ENCODE measurements around the gene NSL1. TPM values are rescaled to one million over a fixed set of nuclear protein-coding genes. Genes with fewer than 3 reads are reported as not detected.

Gene NSL1
- total RNA-seq, 2 experiments from 2014 or later = 49.5 to 55.0 TPM

GRCh38 chr1:212680680-212681389 lies 110.7 kb downstream of the NSL1 start:
- H3K4me3 Mint-ChIP-seq = no peak overlapping the region

GRCh38 chr1:212678456-212679410 lies 112.8 kb downstream of the NSL1 start:
- DNase-seq (no peak), ATAC-seq (no peak)
- peaks cover 6% of the 10 kb centered on the region for H3K27me3 Mint-ChIP-seq (ENCODE audit: low read depth)
- peaks cover 3% of the 10 kb centered on the region for H3K36me3 Mint-ChIP-seq (ENCODE audit: low read depth)
- ChIA-PET POLR2A (interaction anchor here (2.5 kb wide), 1 partner anchor 70 kb away, joined by 10 read pairs; the partner anchor contains the start of gene ATF3), CTCF (interaction anchor here (0.6 to 5.3 kb wide), 11 partner anchors 11 to 237 kb away, joined by 3 to 46 read pairs (median 4); no protein-coding TSS in a partner anchor)
- H3K27ac Mint-ChIP-seq = peak overlapping the region; percentile 1
- no peaks in the 10 kb centered on the region for H3K9me3 Mint-ChIP-seq (ENCODE audit: insufficient read depth)
- peaks cover 53% of the 10 kb centered on the region for H3K4me1 Mint-ChIP-seq (ENCODE audit: low read depth)
- no peak overlapping the region for H3K4me3 Mint-ChIP-seq

More at GRCh38 chr1:212680680-212681389, 110.7 kb downstream of the NSL1 start:
- H3K4me1 Mint-ChIP-seq (ENCODE audit: low read depth) = peaks cover 73% of the 10 kb centered on the region
- CTCF ChIA-PET = interaction anchor here (0.8 to 1.4 kb wide), 3 partner anchors 13 to 69 kb away, joined by 4 to 7 read pairs (median 6); no protein-coding TSS in a partner anchor
- peak overlapping the region; percentile 53 for H3K27ac Mint-ChIP-seq
- H3K9me3 Mint-ChIP-seq (ENCODE audit: insufficient read depth) = no peaks in the 10 kb centered on the region
- ATAC-seq (no peak), DNase-seq (peak; percentile 27)
- peaks cover 19% of the 10 kb centered on the region for H3K36me3 Mint-ChIP-seq (ENCODE audit: low read depth)
- POLR2A ChIA-PET = no interaction called here
- peaks cover 3% of the 10 kb centered on the region for H3K27me3 Mint-ChIP-seq (ENCODE audit: low read depth)

DNA sequence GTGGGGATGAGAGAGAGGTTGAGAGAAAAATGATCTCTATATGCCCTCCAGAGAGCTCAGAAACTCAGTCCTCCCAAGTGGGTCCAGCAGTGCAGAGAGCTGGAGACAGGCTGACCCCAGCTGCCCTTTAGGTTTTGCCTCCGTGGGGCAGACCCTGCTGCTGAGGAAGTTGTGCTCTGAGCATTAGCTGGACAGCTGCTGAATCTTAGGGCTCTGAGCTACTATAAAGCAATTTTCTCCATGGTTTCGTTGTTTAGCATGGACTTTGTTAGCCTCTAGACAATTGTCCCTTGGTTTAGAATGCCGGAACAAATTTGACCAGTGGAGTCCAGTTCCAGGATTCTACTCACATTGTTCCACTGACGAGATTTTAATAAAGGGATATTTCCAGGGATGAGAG lies 114.0 kb downstream of the NSL1 start:
- DNase-seq = no peak
- POLR2A ChIA-PET = interaction anchor here (2.5 kb wide), 1 partner anchor 69 kb away, joined by 10 read pairs; the partner anchor contains the start of gene ATF3
- no peak overlapping the region for H3K27ac Mint-ChIP-seq
- no peaks in the 10 kb centered on the region for H3K9me3 Mint-ChIP-seq (ENCODE audit: insufficient read depth)
- peaks cover 41% of the 10 kb centered on the region for H3K4me1 Mint-ChIP-seq (ENCODE audit: low read depth)
- CTCF ChIA-PET = interaction anchor here (0.8 to 5.3 kb wide), 10 partner anchors 10 to 200 kb away, joined by 3 to 46 read pairs (median 5); no protein-coding TSS in a partner anchor
- no peak overlapping the region for H3K4me3 Mint-ChIP-seq
- H3K36me3 Mint-ChIP-seq (ENCODE audit: low read depth) = peaks cover 3% of the 10 kb centered on the region
- H3K27me3 Mint-ChIP-seq (ENCODE audit: low read depth) = peaks cover 6% of the 10 kb centered on the region
- ATAC-seq = no peak

- POLR2A ChIA-PET = interaction anchor here (2.5 kb wide), 1 partner anchor 68 kb away, joined by 10 read pairs; the partner anchor contains the start of gene ATF3
- H3K27ac Mint-ChIP-seq = no peak overlapping the region
Observed at GRCh38 chr1:212677136-212677535, 114.4 kb downstream of the NSL1 start.

More at GRCh38 chr1:212677136-212677535, 114.4 kb downstream of the NSL1 start:
- no peak overlapping the region for H3K4me3 Mint-ChIP-seq
- H3K27me3 Mint-ChIP-seq (ENCODE audit: low read depth) = peaks cover 6% of the 10 kb centered on the region
- peaks cover 3% of the 10 kb centered on the region for H3K36me3 Mint-ChIP-seq (ENCODE audit: low read depth)
- DNase-seq = peak; percentile 19
- CTCF ChIA-PET = interaction anchor here (0.8 to 5.3 kb wide), 8 partner anchors 9 to 200 kb away, joined by 3 to 46 read pairs (median 5); no protein-coding TSS in a partner anchor
- no peaks in the 10 kb centered on the region for H3K9me3 Mint-ChIP-seq (ENCODE audit: insufficient read depth)
- no peak for ATAC-seq
- H3K4me1 Mint-ChIP-seq (ENCODE audit: low read depth) = peaks cover 37% of the 10 kb centered on the region

Other genes starting within 250 kb of the NSL1 start
- gene ATF3, start 183.0 kb downstream of the NSL1 start, total RNA-seq = 10 to 100 TPM; 12.1 to 12.5 TPM
- gene BATF3, start 91.9 kb downstream of the NSL1 start, total RNA-seq = 10 to 100 TPM; 31.3 to 32.6 TPM
- 10 to 100 TPM; 15.3 to 17.0 TPM for gene TATDN3, start 117 bp upstream of the NSL1 start, total RNA-seq
- not detected for gene SPATA45, start 55.9 kb upstream of the NSL1 start, total RNA-seq
- gene FLVCR1, start 66.5 kb upstream of the NSL1 start, total RNA-seq = 10 to 100 TPM; 11.7 to 12.6 TPM
- under 1 TPM; 0.16 to 0.21 TPM for gene VASH2, start 158.8 kb upstream of the NSL1 start, total RNA-seq
- 10 to 100 TPM; 39.6 to 41.5 TPM for gene ANGEL2, start 224.1 kb upstream of the NSL1 start, total RNA-seq